Fibroblast of villous mesenchyme (primary cell): ENCODE results near the gene PAPLN. TPM values are rescaled to one million over a fixed set of nuclear protein-coding genes. Genes with fewer than 3 reads are reported as not detected.

Source experiments
- DNase-seq: peaks from one replicate; pipeline ENCODE4 v3.0.0-alpha.2; 2010; ENCODE audit warnings: low read depth
- H3K4me3 ChIP-seq: 2 replicates; pipeline ENCODE4 v1.5.1; 2011; ENCODE audit warnings: low read depth, mild to moderate bottlenecking, low read length
- CTCF ChIP-seq: IDR thresholded peaks from 2 replicates; pipeline ENCODE4 v1.5.1; 2012; ENCODE audit warnings: low read depth, mild to moderate bottlenecking, low read length; ENCODE audit not compliant: insufficient read depth
- total RNA-seq: library from RNA; depleted of rRNA; stranded (reverse); fragments of >200 nt; gene quantifications from 2 replicates; pipeline ENCODE4 v1.2.3, GENCODE V29; 2012

The PAPLN gene
- total RNA-seq, 1 donor: 4.3 TPM

- H3K4me3 ChIP-seq: no peak overlapping the region
- TF ChIP-seq CTCF: no peak
- DNase-seq: no peak
These were observed 2.5 kb upstream of the PAPLN start for GRCh38 chr14:73234586-73235394.

GRCh38 chr14:73235531-73236155, 1.7 kb upstream of the PAPLN start:
- peak; percentile 58 for DNase-seq
- H3K4me3 ChIP-seq: no peak overlapping the region
- no peak for TF ChIP-seq CTCF

- DNase-seq: no peak
- TF ChIP-seq CTCF: no peak
- no peak overlapping the region for H3K4me3 ChIP-seq
These were observed 1.1 kb upstream of the PAPLN start for GRCh38 chr14:73236157-73236556.

GRCh38 chr14:73236752-73237218, 521 bp upstream of the PAPLN start:
- no peak for TF ChIP-seq CTCF
- no peak for DNase-seq
- H3K4me3 ChIP-seq: no peak overlapping the region

GRCh38 chr14:73237786-73238423, 599 bp downstream of the PAPLN start:
- peak overlapping the region; percentile 54 for H3K4me3 ChIP-seq
- no peak for TF ChIP-seq CTCF
- DNase-seq: no peak

- TF ChIP-seq CTCF: no peak
- peak overlapping the region; percentile 54 for H3K4me3 ChIP-seq
- DNase-seq: peak; percentile 67
These were observed 1.1 kb downstream of the PAPLN start for GRCh38 chr14:73238424-73238852.
